22Rv1 (cell line): Measurements from ENCODE around the gene TAC3.
"Not testable (repeated sequence)": the region's sequence is repeated elsewhere in the genome, so short reads cannot be mapped to it uniquely, and the experiment has no call there.

Source experiments
- ZFX ChIP-seq: fragments of 450-650 bp; IDR thresholded peaks from 2 replicates; pipeline ENCODE4 v1.6.1; 2017; ENCODE audit warnings: antibody characterized with exemption, borderline replicate concordance
- TF ChIP-seq, protein P1 (sequence below): fragments of 450-650 bp; IDR thresholded peaks from 2 replicates; pipeline ENCODE4 v1.5.1; 2017; ENCODE audit warnings: mild to moderate bottlenecking

- TF ChIP-seq, protein P1, sequence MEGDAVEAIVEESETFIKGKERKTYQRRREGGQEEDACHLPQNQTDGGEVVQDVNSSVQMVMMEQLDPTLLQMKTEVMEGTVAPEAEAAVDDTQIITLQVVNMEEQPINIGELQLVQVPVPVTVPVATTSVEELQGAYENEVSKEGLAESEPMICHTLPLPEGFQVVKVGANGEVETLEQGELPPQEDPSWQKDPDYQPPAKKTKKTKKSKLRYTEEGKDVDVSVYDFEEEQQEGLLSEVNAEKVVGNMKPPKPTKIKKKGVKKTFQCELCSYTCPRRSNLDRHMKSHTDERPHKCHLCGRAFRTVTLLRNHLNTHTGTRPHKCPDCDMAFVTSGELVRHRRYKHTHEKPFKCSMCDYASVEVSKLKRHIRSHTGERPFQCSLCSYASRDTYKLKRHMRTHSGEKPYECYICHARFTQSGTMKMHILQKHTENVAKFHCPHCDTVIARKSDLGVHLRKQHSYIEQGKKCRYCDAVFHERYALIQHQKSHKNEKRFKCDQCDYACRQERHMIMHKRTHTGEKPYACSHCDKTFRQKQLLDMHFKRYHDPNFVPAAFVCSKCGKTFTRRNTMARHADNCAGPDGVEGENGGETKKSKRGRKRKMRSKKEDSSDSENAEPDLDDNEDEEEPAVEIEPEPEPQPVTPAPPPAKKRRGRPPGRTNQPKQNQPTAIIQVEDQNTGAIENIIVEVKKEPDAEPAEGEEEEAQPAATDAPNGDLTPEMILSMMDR, result not testable (repeated sequence)
- TF ChIP-seq ZFX, result not testable (repeated sequence)
Observed at GRCh38 chr12:57022324-57022723, 6.0 kb upstream of the TAC3 start.
